ENCODE measurements around the gene CD27. TPM values are rescaled to one million over a fixed set of nuclear protein-coding genes. Genes with fewer than 3 reads are reported as not detected.

The CD27 gene
- 0.15 TPM in 1 of 2 replicates, not detected in the other for total RNA-seq

GRCh38 chr12:6444704-6445688 lies at the start of gene CD27:
Gene CD27, plus strand, starts transcription at chr12:6444955. Its CDS starts 141 bp downstream, at chr12:6445096.

DNA sequence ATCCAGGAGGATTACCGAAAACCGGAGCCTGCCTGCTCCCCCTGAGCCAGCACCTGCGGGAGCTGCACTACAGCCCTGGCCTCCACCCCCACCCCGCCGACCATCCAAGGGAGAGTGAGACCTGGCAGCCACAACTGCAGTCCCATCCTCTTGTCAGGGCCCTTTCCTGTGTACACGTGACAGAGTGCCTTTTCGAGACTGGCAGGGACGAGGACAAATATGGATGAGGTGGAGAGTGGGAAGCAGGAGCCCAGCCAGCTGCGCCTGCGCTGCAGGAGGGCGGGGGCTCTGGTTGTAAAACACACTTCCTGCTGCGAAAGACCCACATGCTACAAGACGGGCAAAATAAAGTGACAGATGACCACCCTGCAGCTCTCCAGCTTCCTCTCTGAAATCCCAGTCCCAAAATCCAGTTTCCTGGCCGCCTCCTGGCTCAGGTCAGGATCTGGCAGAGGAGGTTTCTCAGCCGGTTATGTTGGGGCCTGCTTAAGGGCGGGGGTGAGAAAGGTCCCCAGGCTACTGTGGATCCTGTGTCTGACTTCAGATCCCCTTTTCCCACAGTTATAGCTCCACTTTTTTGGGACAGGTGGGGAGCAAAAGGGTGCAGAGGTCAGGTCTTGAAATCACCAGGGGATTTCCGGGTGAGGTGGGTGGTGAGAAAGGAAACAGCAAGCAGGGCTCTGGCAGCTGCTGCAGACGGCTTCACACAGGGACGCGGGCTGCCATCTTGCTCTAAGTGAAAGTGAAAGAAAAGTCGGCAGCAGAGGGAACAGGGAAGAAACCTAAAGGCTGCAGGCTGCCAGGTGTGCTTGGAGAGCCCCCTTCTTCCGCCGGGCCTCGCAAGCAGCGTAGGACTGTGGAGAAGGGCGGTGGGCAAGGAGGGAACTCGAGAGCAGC lies 6.8 kb downstream of the CD27 start, which contains the start of gene TAPBPL:
Gene TAPBPL, plus strand, starts transcription at position 695 of the 897 bp plus-strand sequence. CDS start 207 bp downstream, outside the sequence.

GRCh38 chr12:6470375-6471163 lies 25.8 kb downstream of the CD27 start, which contains the start of gene VAMP1:
Gene VAMP1, minus strand, starts transcription at chr12:6470677. Its CDS starts 146 bp downstream, at chr12:6470531.

GRCh38 chr12:6492838-6493496 lies 48.2 kb downstream of the CD27 start, which contains the start of gene MRPL51:
Gene MRPL51, minus strand, starts transcription at chr12:6493262. Its CDS starts 126 bp downstream, at chr12:6493136.

GRCh38 chr12:6493497-6494257 lies 48.9 kb downstream of the CD27 start, which contains the start of gene NCAPD2:
Gene NCAPD2, plus strand, starts transcription at chr12:6494102. Its CDS starts 997 bp downstream, at chr12:6495099.

Other genes with a start within 250 kb of the CD27 start
- 150 and 166 TPM in 2 replicates for gene CD9, start 244.6 kb upstream of the CD27 start, total RNA-seq
- gene PLEKHG6, start 134.3 kb upstream of the CD27 start, total RNA-seq, result 0.67 and 0.89 TPM in 2 replicates
- gene TNFRSF1A, start 102.9 kb upstream of the CD27 start, total RNA-seq, result 251 and 310 TPM in 2 replicates
- 0.67 and 1.0 TPM in 2 replicates for gene SCNN1A, start 69.4 kb upstream of the CD27 start, total RNA-seq
- 153 and 165 TPM in 2 replicates for gene LTBR, start 60.8 kb upstream of the CD27 start, total RNA-seq
- gene TAPBPL, start 7.1 kb downstream of the CD27 start, total RNA-seq, result 6.9 and 10.4 TPM in 2 replicates
- gene VAMP1, start 25.7 kb downstream of the CD27 start, total RNA-seq, result 3.6 and 4.5 TPM in 2 replicates
- gene MRPL51, start 48.3 kb downstream of the CD27 start, total RNA-seq, result 138 and 139 TPM in 2 replicates
- gene NCAPD2, start 49.1 kb downstream of the CD27 start, total RNA-seq, result 141 and 150 TPM in 2 replicates
- gene GAPDH, start 89.6 kb downstream of the CD27 start, total RNA-seq, result 7,240 and 8,467 TPM in 2 replicates
- 11.0 and 11.8 TPM in 2 replicates for gene IFFO1, start 111.1 kb downstream of the CD27 start, total RNA-seq
- gene NOP2, start 123.3 kb downstream of the CD27 start, total RNA-seq, result 24.4 and 25.9 TPM in 2 replicates
- gene CHD4, start 162.4 kb downstream of the CD27 start, total RNA-seq, result 173 and 195 TPM in 2 replicates
- gene LPAR5, start 191.0 kb downstream of the CD27 start, total RNA-seq, result 0.17 TPM in 1 of 2 replicates, not detected in the other
- 0.89 and 1.0 TPM in 2 replicates for gene ACRBP, start 202.5 kb downstream of the CD27 start, total RNA-seq
- gene ING4, start 218.2 kb downstream of the CD27 start, total RNA-seq, result 28.7 TPM in 2 replicates
- 21.4 and 24.5 TPM in 2 replicates for gene ZNF384, start 244.4 kb downstream of the CD27 start, total RNA-seq